Upper lobe of left lung (tissue), 6 donors: ENCODE data around the gene GINS2. TPM values are rescaled to one million over a fixed set of nuclear protein-coding genes. Genes with fewer than 3 reads are reported as not detected.

ENCODE experiments used
- ATAC-seq, 2 donors: fragments of 200-7000 bp; cut with Tn5 transposase; one replicate each; pipeline ENCODE4 v1.9.1; 2022; ENCODE audit warnings: mild to moderate bottlenecking in 2 of 2, moderate library complexity in 2 of 2; ENCODE audit not compliant: low FRiP score in 2 of 2
- DNase-seq, 2 donors: peaks; one replicate each; pipeline ENCODE4 v3.0.0-alpha.2; 2019 to 2020
- H3K27ac ChIP-seq, 4 donors: fragments of 200-600 bp; sonication (generic); one replicate each; pipeline ENCODE4 v1.5.1; 2016 to 2019
- H3K27me3 ChIP-seq, 4 donors: fragments of 200-600 bp; sonication (generic); one replicate each; pipeline ENCODE4 v1.5.1; 2017 to 2019
- H3K36me3 ChIP-seq, 4 donors: fragments of 200-600 bp; sonication (generic); one replicate each; pipeline ENCODE4 v1.5.1; 2016 to 2019
- H3K4me1 ChIP-seq, 4 donors: fragments of 200-600 bp; sonication (generic); one replicate each; pipeline ENCODE4 v1.5.1; 2018 to 2019
- H3K4me3 ChIP-seq, 4 donors: fragments of 200-600 bp; sonication (generic); one replicate each; pipeline ENCODE4 v1.5.1; 2017 to 2019; ENCODE audit warnings: mild to moderate bottlenecking in 2 of 4, moderate library complexity in 1 of 4
- H3K9me3 ChIP-seq, 4 donors: fragments of 200-600 bp; sonication (generic); one replicate each; pipeline ENCODE4 v1.5.1; 2018 to 2019
- CTCF ChIP-seq, 6 experiments: fragments of 450-650 bp in 4 of 6; fragments of 200-600 bp in 2 of 6; sonication (generic) in 2 of 6; IDR thresholded peaks; one replicate each; pipeline ENCODE4 v1.5.1; 2016 to 2019; ENCODE audit warnings: antibody characterized with exemption in 6 of 6
- EP300 ChIP-seq, 4 donors: sonication (generic); formaldehyde crosslinking; IDR thresholded peaks; one replicate each; pipeline ENCODE4 v1.5.1; 2017; ENCODE audit warnings: antibody characterized with exemption in 4 of 4, control low read depth in 2 of 4
- POLR2A ChIP-seq, 4 donors: fragments of 450-650 bp; IDR thresholded peaks; one replicate each; pipeline ENCODE4 v1.5.1; 2016 to 2017; ENCODE audit warnings: antibody characterized with exemption in 4 of 4, mild to moderate bottlenecking in 2 of 4
- POLR2AphosphoS5 ChIP-seq, 2 donors: sonication (generic); formaldehyde crosslinking; IDR thresholded peaks; one replicate each; pipeline ENCODE4 v1.5.1; 2017; ENCODE audit warnings: antibody characterized with exemption in 2 of 2
- WGBS, 2 donors: methylation state at CpG; one replicate each; pipeline ENCODE4 v1.1.5; 2017 to 2018; 5-methylcytosine and 5-hydroxymethylcytosine counted together
- total RNA-seq, 6 donors: library from RNA; depleted of rRNA in 4 of 6; stranded (reverse); fragments of >200 nt in 4 of 6; gene quantifications; one replicate each; pipeline versions ENCODE4 v1.1.0 to v1.2.1, GENCODE V29; 2016 to 2021
- donor health status: DM: no; HTN: no; CAD: no; lungs with moderate emphysema.
- donor health status: DM: no; HTN: yes; CAD: no; lungs with severe emphysema.

Gene GINS2
- total RNA-seq, 6 donors from 2014 or later: 0.39 to 0.91 (median 0.75) TPM; not detected in 2

- Histone ChIP-seq H3K9me3 (no peaks in the 10 kb centered on the region), H3K27me3 (no peaks in the 10 kb centered on the region), H3K27ac (no peak overlapping the region), H3K36me3 (peaks cover 0 to 31% (median 16%) of the 10 kb centered on the region in 4 donors), H3K4me1 (peaks cover 24 to 92% (median 49%) of the 10 kb centered on the region in 4 donors), H3K4me3 (no peak overlapping the region)
- ATAC-seq: no peak
- no peak for TF ChIP-seq EP300 (IDR thresholded peaks at IDR 0.05)
- TF ChIP-seq CTCF (IDR thresholded peaks at IDR 0.05): no peak
- no peak for TF ChIP-seq POLR2AphosphoS5 (IDR thresholded peaks at IDR 0.05)
- TF ChIP-seq POLR2A (IDR thresholded peaks at IDR 0.05): no peak
- DNase-seq: peak in 1 of 2 donors; percentile 78
- 87 to 88% methylated on average over 21 to 24 of the region's 24 CpGs for WGBS, 2 donors
Observed at GRCh38 chr16:85641305-85641704, 47.4 kb downstream of the GINS2 start.

- no peak for TF ChIP-seq POLR2AphosphoS5 (IDR thresholded peaks at IDR 0.05)
- no peak for TF ChIP-seq EP300 (IDR thresholded peaks at IDR 0.05)
- TF ChIP-seq POLR2A (IDR thresholded peaks at IDR 0.05): no peak
- TF ChIP-seq CTCF (IDR thresholded peaks at IDR 0.05): no peak
- ATAC-seq: no peak
- Histone ChIP-seq H3K27me3 (no peaks in the 10 kb centered on the region), H3K36me3 (peaks cover 0 to 34% (median 20%) of the 10 kb centered on the region in 4 donors), H3K4me3 (no peak overlapping the region), H3K27ac (no peak overlapping the region), H3K4me1 (peaks cover 24 to 93% (median 48%) of the 10 kb centered on the region in 4 donors), H3K9me3 (no peaks in the 10 kb centered on the region)
- peak in 1 of 2 donors; percentile 81 for DNase-seq
- 90 to 98% methylated on average over 4 to 31 of the region's 31 CpGs for WGBS, 2 donors
Observed at GRCh38 chr16:85640585-85640984, 48.2 kb downstream of the GINS2 start.

GRCh38 chr16:85640254-85640558 lies 48.5 kb downstream of the GINS2 start:
- no peak overlapping the region for H3K27ac ChIP-seq
- no peaks in the 10 kb centered on the region for H3K27me3 ChIP-seq
- no peak for TF ChIP-seq POLR2AphosphoS5 (IDR thresholded peaks at IDR 0.05)
- H3K9me3 ChIP-seq: no peaks in the 10 kb centered on the region
- DNase-seq: peak in 1 of 2 donors; percentile 79
- ATAC-seq: no peak
- H3K36me3 ChIP-seq: peaks cover 0 to 35% (median 20%) of the 10 kb centered on the region in 4 donors
- 78% methylated on average over 10 of the region's 13 CpGs; no CpG with 5 or more reads in 1 of the 2 donors for WGBS, 2 donors
- H3K4me3 ChIP-seq: no peak overlapping the region
- peaks cover 24 to 93% (median 45%) of the 10 kb centered on the region in 4 donors for H3K4me1 ChIP-seq

GRCh38 chr16:85639529-85640253 lies 49.1 kb downstream of the GINS2 start:
- no peak for ATAC-seq
- WGBS, 2 donors: 73% methylated on average over 12 of the region's 35 CpGs; no CpG with 5 or more reads in 1 of the 2 donors

More at GRCh38 chr16:85639529-85640253, 49.1 kb downstream of the GINS2 start:
- TF ChIP-seq POLR2A (IDR thresholded peaks at IDR 0.05): no peak
- no peak for TF ChIP-seq EP300 (IDR thresholded peaks at IDR 0.05)
- no peak for TF ChIP-seq CTCF (IDR thresholded peaks at IDR 0.05)
- TF ChIP-seq POLR2AphosphoS5 (IDR thresholded peaks at IDR 0.05): no peak
- Histone ChIP-seq H3K27me3 (no peaks in the 10 kb centered on the region), H3K36me3 (peaks cover 0 to 35% (median 22%) of the 10 kb centered on the region in 4 donors), H3K4me1 (peaks cover 20 to 92% (median 44%) of the 10 kb centered on the region in 4 donors), H3K4me3 (no peak overlapping the region), H3K9me3 (no peaks in the 10 kb centered on the region), H3K27ac (no peak overlapping the region)
- peak in 1 of 2 donors; percentile 83 for DNase-seq
